ENCODE data around the gene PMAIP1. TPM values are rescaled to one million over a fixed set of nuclear protein-coding genes. Genes with fewer than 3 reads are reported as not detected.

PMAIP1 gene
- polyA plus RNA-seq, 3 donors: 40.8 to 56.6 (median 55.7) TPM

DNA sequence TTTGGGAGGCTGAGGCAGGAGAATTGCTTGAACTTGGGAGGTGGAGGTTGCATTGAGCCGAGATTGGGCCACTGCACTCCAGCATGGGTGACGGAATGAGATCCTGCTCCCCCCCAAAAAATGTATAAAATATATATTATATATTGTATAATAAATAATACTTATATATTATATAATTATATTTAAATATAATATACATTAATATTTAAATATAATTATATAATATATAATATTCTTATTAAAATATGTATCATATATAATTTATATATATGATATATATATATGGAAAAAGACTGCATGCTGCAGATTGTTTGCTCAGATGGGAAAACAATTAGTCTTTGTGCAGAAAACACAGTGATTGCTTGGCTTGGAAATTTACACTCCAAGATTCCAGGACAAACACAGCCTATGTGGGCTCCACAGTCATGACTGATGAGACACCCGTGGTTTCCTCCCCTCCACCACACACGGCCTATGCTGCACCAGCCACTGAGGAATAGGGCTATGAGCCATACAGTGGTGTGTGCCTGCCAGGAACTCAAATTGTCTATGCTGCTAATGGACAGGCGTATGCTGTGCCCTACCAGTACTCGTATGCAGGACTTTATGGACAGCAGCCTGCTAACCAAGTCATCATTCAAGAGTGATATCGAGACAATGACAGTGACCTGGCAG lies 30.0 kb downstream of the PMAIP1 start:
- Histone ChIP-seq H3K27ac (ENCODE audit: low read depth in 1 of 2, low read length in 2 of 2) (no peak overlapping the region), H3K79me2 (ENCODE audit: insufficient read depth, low read length) (no peaks in the 10 kb centered on the region), H4K20me1 (ENCODE audit: insufficient read depth, low read length) (no peaks in the 10 kb centered on the region), H3K4me2 (replicated peaks; ENCODE audit: extremely low read depth, low read length, poor library complexity, severe bottlenecking) (no peak overlapping the region), H3K9ac (ENCODE audit: insufficient read depth, low read length, poor library complexity, severe bottlenecking) (no peak overlapping the region), H3K27me3 (ENCODE audit: control insufficient read depth in 2 of 2, insufficient read depth in 2 of 2, low read length in 2 of 2) (no peaks in the 10 kb centered on the region), H3K4me3 (replicated peaks in 1 of 3; ENCODE audit: low read depth in 2 of 3, low read length in 3 of 3) (no peak overlapping the region), H3K4me1 (ENCODE audit: control insufficient read depth in 1 of 2, insufficient read depth in 2 of 2, low read length in 2 of 2) (peaks cover 8 to 9% of the 10 kb centered on the region in 2 donors), H2AFZ (ENCODE audit: insufficient read depth, low read depth, low read length, poor library complexity, severe bottlenecking) (no peak overlapping the region), H3K36me3 (replicated peaks in 1 of 2; ENCODE audit: control insufficient read depth in 1 of 2, insufficient read depth in 2 of 2, low read length in 2 of 2) (no peaks in the 10 kb centered on the region), H3K9me3 (replicated peaks in 1 of 2; ENCODE audit: control insufficient read depth in 1 of 2, insufficient read depth in 1 of 2, low read length in 2 of 2) (no peaks in the 10 kb centered on the region)
- no peaks in the 10 kb centered on the region for H3K9me3 Mint-ChIP-seq
- peaks cover 15% of the 10 kb centered on the region for H3K4me1 Mint-ChIP-seq
- DNase-seq: no peak
- H3K27ac Mint-ChIP-seq: no peak overlapping the region
- TF ChIP-seq, protein P1, sequence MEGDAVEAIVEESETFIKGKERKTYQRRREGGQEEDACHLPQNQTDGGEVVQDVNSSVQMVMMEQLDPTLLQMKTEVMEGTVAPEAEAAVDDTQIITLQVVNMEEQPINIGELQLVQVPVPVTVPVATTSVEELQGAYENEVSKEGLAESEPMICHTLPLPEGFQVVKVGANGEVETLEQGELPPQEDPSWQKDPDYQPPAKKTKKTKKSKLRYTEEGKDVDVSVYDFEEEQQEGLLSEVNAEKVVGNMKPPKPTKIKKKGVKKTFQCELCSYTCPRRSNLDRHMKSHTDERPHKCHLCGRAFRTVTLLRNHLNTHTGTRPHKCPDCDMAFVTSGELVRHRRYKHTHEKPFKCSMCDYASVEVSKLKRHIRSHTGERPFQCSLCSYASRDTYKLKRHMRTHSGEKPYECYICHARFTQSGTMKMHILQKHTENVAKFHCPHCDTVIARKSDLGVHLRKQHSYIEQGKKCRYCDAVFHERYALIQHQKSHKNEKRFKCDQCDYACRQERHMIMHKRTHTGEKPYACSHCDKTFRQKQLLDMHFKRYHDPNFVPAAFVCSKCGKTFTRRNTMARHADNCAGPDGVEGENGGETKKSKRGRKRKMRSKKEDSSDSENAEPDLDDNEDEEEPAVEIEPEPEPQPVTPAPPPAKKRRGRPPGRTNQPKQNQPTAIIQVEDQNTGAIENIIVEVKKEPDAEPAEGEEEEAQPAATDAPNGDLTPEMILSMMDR (IDR thresholded peaks at IDR 0.05): no peak
- no peaks in the 10 kb centered on the region for H3K27me3 Mint-ChIP-seq (ENCODE audit: low read depth in 3 of 3)
- no peaks in the 10 kb centered on the region for H3K36me3 Mint-ChIP-seq
- WGBS (ENCODE audit: insufficient coverage): 97% methylated on average over 3 of the region's 7 CpGs
- intact Hi-C loops (cut with micrococcal nuclease): no loop called here
- H3K4me3 Mint-ChIP-seq: no peak overlapping the region

- intact Hi-C loops (cut with micrococcal nuclease): no loop called here
- H2AFZ ChIP-seq (ENCODE audit: insufficient read depth, low read depth, low read length, poor library complexity, severe bottlenecking): no peak overlapping the region
- H3K4me1 ChIP-seq (ENCODE audit: control insufficient read depth in 1 of 2, insufficient read depth in 2 of 2, low read length in 2 of 2): peaks cover 4% of the 10 kb centered on the region in 2 donors
- no peaks in the 10 kb centered on the region for H4K20me1 ChIP-seq (ENCODE audit: insufficient read depth, low read length)
- H3K27me3 ChIP-seq (ENCODE audit: control insufficient read depth in 2 of 2, insufficient read depth in 2 of 2, low read length in 2 of 2): no peaks in the 10 kb centered on the region
- no peak overlapping the region for H3K27ac ChIP-seq (ENCODE audit: low read depth in 1 of 2, low read length in 2 of 2)
- H3K9me3 ChIP-seq (replicated peaks in 1 of 2; ENCODE audit: control insufficient read depth in 1 of 2, insufficient read depth in 1 of 2, low read length in 2 of 2): no peaks in the 10 kb centered on the region
- TF ChIP-seq, protein P1 (IDR thresholded peaks at IDR 0.05): no peak
- no peak overlapping the region for H3K9ac ChIP-seq (ENCODE audit: insufficient read depth, low read length, poor library complexity, severe bottlenecking)
- Mint-ChIP-seq H3K27ac (no peak overlapping the region), H3K36me3 (no peaks in the 10 kb centered on the region), H3K4me1 (peaks cover 5% of the 10 kb centered on the region), H3K27me3 (ENCODE audit: low read depth in 3 of 3) (no peaks in the 10 kb centered on the region), H3K9me3 (no peaks in the 10 kb centered on the region), H3K4me3 (no peak overlapping the region)
- H3K36me3 ChIP-seq (replicated peaks in 1 of 2; ENCODE audit: control insufficient read depth in 1 of 2, insufficient read depth in 2 of 2, low read length in 2 of 2): no peaks in the 10 kb centered on the region
- no peak overlapping the region for H3K4me2 ChIP-seq (replicated peaks; ENCODE audit: extremely low read depth, low read length, poor library complexity, severe bottlenecking)
- WGBS (ENCODE audit: insufficient coverage): 90% methylated on average over 11 of the region's 11 CpGs
- no peaks in the 10 kb centered on the region for H3K79me2 ChIP-seq (ENCODE audit: insufficient read depth, low read length)
- no peak for DNase-seq
- H3K4me3 ChIP-seq (replicated peaks in 1 of 3; ENCODE audit: low read depth in 2 of 3, low read length in 3 of 3): no peak overlapping the region
Observed at GRCh38 chr18:59932401-59932800, 32.6 kb downstream of the PMAIP1 start.

Measured in CD14-positive monocyte (primary cell).